ENCODE measurements around the gene BACE1-AS.

Gene BACE1-AS

GRCh38 chr11:117278347-117278746, 12.8 kb upstream of the BACE1-AS start:
- in situ Hi-C loops (cut with MboI; ENCODE audit: low sequenced_read_pairs) = no loop called here
- peaks cover 24% of the 10 kb centered on the region for H3K4me1 ChIP-seq
- H3K36me3 ChIP-seq (replicated peaks) = peaks cover 11% of the 10 kb centered on the region
- DNase-seq (ENCODE audit: low spot score in 2 of 2) = no peak
- no peak overlapping the region for H3K4me3 ChIP-seq
- H3K27me3 ChIP-seq (ENCODE audit: low read depth) = no peaks in the 10 kb centered on the region
- H3K9me3 ChIP-seq = no peaks in the 10 kb centered on the region; the same call in 1 of the 2 replicates

GRCh38 chr11:117279711-117280376, 11.3 kb upstream of the BACE1-AS start:
- in situ Hi-C loops (cut with MboI; ENCODE audit: low sequenced_read_pairs) = no loop called here
- Histone ChIP-seq H3K27me3 (ENCODE audit: low read depth) (no peaks in the 10 kb centered on the region), H3K4me1 (peaks cover 24% of the 10 kb centered on the region), H3K9me3 (no peaks in the 10 kb centered on the region), H3K4me3 (no peak overlapping the region), H3K36me3 (replicated peaks) (peaks cover 24% of the 10 kb centered on the region)
- DNase-seq (ENCODE audit: low spot score in 2 of 2) = no peak

- Histone ChIP-seq H3K4me1 (peaks cover 24% of the 10 kb centered on the region), H3K36me3 (replicated peaks) (peaks cover 29% of the 10 kb centered on the region), H3K4me3 (no peak overlapping the region), H3K27me3 (ENCODE audit: low read depth) (no peaks in the 10 kb centered on the region), H3K9me3 (no peaks in the 10 kb centered on the region)
- peak; percentile 70 to 84 for DNase-seq (ENCODE audit: low spot score in 2 of 2)
- in situ Hi-C loops (cut with MboI; ENCODE audit: low sequenced_read_pairs) = no loop called here
These were observed 10.0 kb upstream of the BACE1-AS start for GRCh38 chr11:117281159-117281558.

- H3K4me3 ChIP-seq = no peak overlapping the region
These were observed 9.3 kb upstream of the BACE1-AS start for GRCh38 chr11:117281869-117282268.

GRCh38 chr11:117282956-117283355, 8.2 kb upstream of the BACE1-AS start:
- in situ Hi-C loops (cut with MboI; ENCODE audit: low sequenced_read_pairs) = no loop called here
- peaks cover 39% of the 10 kb centered on the region for H3K36me3 ChIP-seq (replicated peaks)
- DNase-seq (ENCODE audit: low spot score in 2 of 2) = no peak
- no peaks in the 10 kb centered on the region for H3K9me3 ChIP-seq
- peaks cover 24% of the 10 kb centered on the region for H3K4me1 ChIP-seq
- no peak overlapping the region for H3K4me3 ChIP-seq
- H3K27me3 ChIP-seq (ENCODE audit: low read depth) = no peaks in the 10 kb centered on the region

More at GRCh38 chr11:117281869-117282268, 9.3 kb upstream of the BACE1-AS start:
- in situ Hi-C loops (cut with MboI; ENCODE audit: low sequenced_read_pairs) = no loop called here
- H3K4me1 ChIP-seq = peaks cover 24% of the 10 kb centered on the region
- no peaks in the 10 kb centered on the region for H3K9me3 ChIP-seq
- DNase-seq (ENCODE audit: low spot score in 2 of 2) = no peak
- no peaks in the 10 kb centered on the region for H3K27me3 ChIP-seq (ENCODE audit: low read depth)
- peaks cover 32% of the 10 kb centered on the region for H3K36me3 ChIP-seq (replicated peaks)

- no peak for DNase-seq (ENCODE audit: low spot score in 2 of 2)
- peaks cover 49% of the 10 kb centered on the region for H3K36me3 ChIP-seq (replicated peaks)
- no peaks in the 10 kb centered on the region for H3K27me3 ChIP-seq (ENCODE audit: low read depth)
- peaks cover 24% of the 10 kb centered on the region for H3K4me1 ChIP-seq
- no peaks in the 10 kb centered on the region for H3K9me3 ChIP-seq
- H3K4me3 ChIP-seq = no peak overlapping the region
- in situ Hi-C loops (cut with MboI; ENCODE audit: low sequenced_read_pairs) = no loop called here
These were observed 7.1 kb upstream of the BACE1-AS start for GRCh38 chr11:117284053-117284452.

- no peak overlapping the region for H3K4me3 ChIP-seq
- peaks cover 70% of the 10 kb centered on the region for H3K36me3 ChIP-seq (replicated peaks)
- no peaks in the 10 kb centered on the region for H3K27me3 ChIP-seq (ENCODE audit: low read depth)
- H3K4me1 ChIP-seq = peaks cover 2% of the 10 kb centered on the region
- no peak for DNase-seq (ENCODE audit: low spot score in 2 of 2)
- H3K9me3 ChIP-seq = no peaks in the 10 kb centered on the region
- in situ Hi-C loops (cut with MboI; ENCODE audit: low sequenced_read_pairs) = no loop called here
These were observed 4.6 kb upstream of the BACE1-AS start for GRCh38 chr11:117286588-117286987.

- DNase-seq (ENCODE audit: low spot score in 2 of 2) = no peak
- Histone ChIP-seq H3K27me3 (ENCODE audit: low read depth) (no peaks in the 10 kb centered on the region), H3K9me3 (no peaks in the 10 kb centered on the region), H3K4me1 (peaks cover 4% of the 10 kb centered on the region; the same call in 1 of the 2 replicates), H3K4me3 (no peak overlapping the region), H3K36me3 (replicated peaks) (peaks cover 73% of the 10 kb centered on the region)
- in situ Hi-C loops (cut with MboI; ENCODE audit: low sequenced_read_pairs) = no loop called here
These were observed 3.5 kb upstream of the BACE1-AS start for GRCh38 chr11:117287668-117288067.

- Histone ChIP-seq H3K4me3 (no peak overlapping the region), H3K4me1 (peaks cover 4% of the 10 kb centered on the region; the same call in 1 of the 2 replicates), H3K27me3 (ENCODE audit: low read depth) (no peaks in the 10 kb centered on the region), H3K9me3 (no peaks in the 10 kb centered on the region), H3K36me3 (replicated peaks) (peaks cover 56% of the 10 kb centered on the region)
- in situ Hi-C loops (cut with MboI; ENCODE audit: low sequenced_read_pairs) = no loop called here
- no peak for DNase-seq (ENCODE audit: low spot score in 2 of 2)
These were observed 1.4 kb upstream of the BACE1-AS start for GRCh38 chr11:117289795-117290194.

GRCh38 chr11:117292616-117293015, 1.5 kb downstream of the BACE1-AS start:
- peaks cover 44% of the 10 kb centered on the region for H3K36me3 ChIP-seq (replicated peaks)
- no peak for DNase-seq (ENCODE audit: low spot score in 2 of 2)
- peaks cover 4% of the 10 kb centered on the region; the same call in 1 of the 2 replicates for H3K4me1 ChIP-seq
- no peaks in the 10 kb centered on the region for H3K9me3 ChIP-seq
- H3K4me3 ChIP-seq = no peak overlapping the region
- in situ Hi-C loops (cut with MboI; ENCODE audit: low sequenced_read_pairs) = no loop called here
- no peaks in the 10 kb centered on the region for H3K27me3 ChIP-seq (ENCODE audit: low read depth)

- H3K9me3 ChIP-seq = no peaks in the 10 kb centered on the region
- no peak for DNase-seq (ENCODE audit: low spot score in 2 of 2)
- peaks cover 7% of the 10 kb centered on the region for H3K4me1 ChIP-seq
- in situ Hi-C loops (cut with MboI; ENCODE audit: low sequenced_read_pairs) = no loop called here
- no peak overlapping the region for H3K4me3 ChIP-seq
- H3K27me3 ChIP-seq (ENCODE audit: low read depth) = no peaks in the 10 kb centered on the region
- H3K36me3 ChIP-seq (replicated peaks) = peaks cover 18% of the 10 kb centered on the region
These were observed 4.4 kb downstream of the BACE1-AS start for GRCh38 chr11:117295438-117296137.

- H3K9me3 ChIP-seq = no peaks in the 10 kb centered on the region
- no peak overlapping the region for H3K4me3 ChIP-seq
- DNase-seq (ENCODE audit: low spot score in 2 of 2) = no peak
- H3K4me1 ChIP-seq = peaks cover 11% of the 10 kb centered on the region
- H3K36me3 ChIP-seq (replicated peaks) = peaks cover 5% of the 10 kb centered on the region; the same call in 1 of the 2 replicates
- no peaks in the 10 kb centered on the region for H3K27me3 ChIP-seq (ENCODE audit: low read depth)
- in situ Hi-C loops (cut with MboI; ENCODE audit: low sequenced_read_pairs) = no loop called here
These were observed 5.7 kb downstream of the BACE1-AS start for GRCh38 chr11:117296881-117297280.

- in situ Hi-C loops (cut with MboI; ENCODE audit: low sequenced_read_pairs) = no loop called here
- H3K27me3 ChIP-seq (ENCODE audit: low read depth) = no peaks in the 10 kb centered on the region
- no peak overlapping the region for H3K4me3 ChIP-seq
- no peak for DNase-seq (ENCODE audit: low spot score in 2 of 2)
- no peaks in the 10 kb centered on the region for H3K9me3 ChIP-seq
- H3K4me1 ChIP-seq = peaks cover 8% of the 10 kb centered on the region
- H3K36me3 ChIP-seq (replicated peaks) = no peaks in the 10 kb centered on the region
These were observed 7.0 kb downstream of the BACE1-AS start for GRCh38 chr11:117298195-117298594.

Data from HAP-1 (cell line).